H1 (cell line): ENCODE data around the gene DPP4. TPM values are rescaled to one million over a fixed set of nuclear protein-coding genes. Genes with fewer than 3 reads are reported as not detected.

Experiments used
- CBX8 ChIP-seq: fragments of 300-800, 300-1000 bp; sonication (generic); IDR thresholded peaks from 2 replicates; pipeline ENCODE4 v1.7.1; 2016; ENCODE audit warnings: low read depth, low read length, borderline replicate concordance
- EGR1 ChIP-seq: IDR thresholded peaks from 2 replicates; pipeline ENCODE4 v1.6.1; 2011; ENCODE audit warnings: low read depth, low read length, borderline replicate concordance
- SIX5 ChIP-seq: IDR thresholded peaks from 2 replicates; pipeline ENCODE4 v1.6.1; 2011; ENCODE audit warnings: mild to moderate bottlenecking, low read depth, low read length
- SP1 ChIP-seq: IDR thresholded peaks from 2 replicates; pipeline ENCODE4 v1.6.1; 2011; ENCODE audit warnings: low read depth, low read length
- polyA plus RNA-seq, 7 experiments: library from polyadenylated mRNA; depleted of rRNA in 3 of 7; stranded (reverse) in 5 of 7; unstranded in 2 of 7; fragments of >200 nt in 5 of 7; fragments of 200-250 nt in 2 of 7; gene quantifications; 1 replicate in 5 of 7; 2 replicates in 1 of 7; 4 replicates in 1 of 7; pipeline versions ENCODE4 v1.2.1 to v1.2.3, GENCODE V29; 2011 to 2013; ENCODE audit warnings: missing spikeins in 2 of 7, mixed read lengths in 2 of 7
- total RNA-seq: library from RNA; stranded (reverse); fragmentation: NEBNext Ultra II Directional; extraction: Animal tissue kit (Norgen Biotek cat#: 25700); gene quantifications from 2 replicates; pipeline ENCODE4 v1.2.1, GENCODE V29; 2021

DPP4 gene
- total and polyA plus RNA-seq, 2 of the 8 experiments (the other 6 are each of a cell fraction or from before 2014, with no cell fraction given), result 1.3 to 3.1 TPM

- TF ChIP-seq CBX8 (no peak), EGR1 (no peak), SP1 (no peak), SIX5 (no peak)
Measured at GRCh38 chr2:162000431-162000830, 73.6 kb downstream of the DPP4 start (continued).
